ENCODE results near the gene ETV3.

The ETV3 gene

DNA sequence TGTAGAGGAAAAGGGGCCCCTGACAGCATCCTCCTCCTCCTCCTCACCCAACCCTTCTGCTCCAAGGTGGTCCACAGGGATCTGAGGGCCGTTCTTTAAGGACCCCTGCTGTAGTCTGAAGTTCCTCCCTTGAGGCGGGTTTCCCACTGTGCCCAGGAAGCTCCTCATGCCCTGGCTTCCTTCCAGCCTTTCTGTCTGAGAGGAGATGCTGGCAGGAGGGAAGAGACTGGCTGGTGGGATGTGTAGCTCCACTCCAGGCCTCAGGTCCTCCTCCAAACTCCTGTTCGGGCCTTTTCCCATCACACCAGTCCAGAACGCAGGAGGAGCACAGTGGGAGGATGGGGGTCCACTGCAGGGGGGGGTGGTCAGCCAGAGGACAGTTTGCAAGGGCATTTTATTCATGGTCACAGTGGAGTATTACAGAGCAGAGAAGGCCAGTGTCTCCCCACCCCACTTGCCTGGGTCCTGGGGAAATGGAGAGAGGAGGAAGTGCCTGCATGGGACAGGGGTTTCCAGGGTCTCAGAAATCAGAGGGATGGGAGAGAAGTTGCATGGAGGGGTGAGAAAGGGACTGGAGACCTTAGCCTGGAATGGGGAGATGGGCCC is 46.4 kb downstream of the ETV3 start:
- in situ Hi-C loops (cut with MboI; ENCODE audit: low sequenced_read_pairs, unreplicated experiment): no loop called here
- TF ChIP-seq CTCF (IDR thresholded peaks at IDR 0.05; ENCODE audit: borderline replicate concordance, control extremely low read depth, extremely low read depth, insufficient read depth, missing control alignments): no peak
- DNase-seq (ENCODE audit: low spot score): no peak

DNA sequence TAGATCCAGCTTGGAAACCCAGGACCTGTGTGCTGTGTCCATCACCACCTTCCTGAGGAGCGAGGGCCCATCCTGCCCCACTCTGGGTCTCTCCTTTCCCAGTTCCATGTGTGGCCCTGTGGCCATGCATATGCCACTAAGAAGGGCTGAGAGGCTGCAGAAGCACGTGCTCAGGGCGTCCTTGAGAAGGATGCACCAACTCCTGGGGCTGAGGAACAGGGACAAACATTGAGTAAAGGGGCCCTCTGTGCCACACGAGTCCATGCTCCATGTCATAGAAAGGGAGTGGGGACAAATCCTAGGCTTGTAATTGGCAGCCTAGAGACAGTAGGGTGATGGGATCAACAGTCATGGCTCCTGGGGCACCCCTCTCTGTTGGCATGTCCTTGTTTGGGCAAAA is 47.0 kb downstream of the ETV3 start:
- in situ Hi-C loops (cut with MboI; ENCODE audit: low sequenced_read_pairs, unreplicated experiment): no loop called here
- TF ChIP-seq CTCF (IDR thresholded peaks at IDR 0.05; ENCODE audit: borderline replicate concordance, control extremely low read depth, extremely low read depth, insufficient read depth, missing control alignments): no peak
- DNase-seq (ENCODE audit: low spot score): no peak

DNA sequence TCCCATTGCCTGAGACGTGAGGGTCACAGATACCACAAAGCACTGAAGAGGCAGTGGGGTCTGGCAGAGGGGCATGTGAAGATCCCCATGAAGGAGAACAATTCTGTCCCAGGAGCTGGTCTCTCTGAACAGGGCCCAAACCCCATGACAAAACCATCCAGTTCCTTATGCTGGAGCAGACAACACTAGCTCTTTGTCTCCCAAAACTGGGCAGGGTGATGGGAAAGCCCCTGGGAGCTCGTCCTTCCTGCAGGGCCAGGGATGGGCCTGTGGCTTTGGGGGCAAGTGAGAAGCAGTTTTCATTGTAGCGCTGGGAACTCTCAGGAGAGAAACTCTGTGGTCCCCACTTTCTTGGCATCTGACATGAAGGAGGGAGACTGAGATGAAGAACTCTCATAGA is 47.4 kb downstream of the ETV3 start:
- no peak for DNase-seq (ENCODE audit: low spot score)
- in situ Hi-C loops (cut with MboI; ENCODE audit: low sequenced_read_pairs, unreplicated experiment): no loop called here
- no peak for TF ChIP-seq CTCF (IDR thresholded peaks at IDR 0.05; ENCODE audit: borderline replicate concordance, control extremely low read depth, extremely low read depth, insufficient read depth, missing control alignments)

GRCh38 chr1:157090196-157090647 is 48.0 kb downstream of the ETV3 start:
- DNase-seq (ENCODE audit: low spot score): peak; percentile 87
- TF ChIP-seq CTCF (IDR thresholded peaks at IDR 0.05; ENCODE audit: borderline replicate concordance, control extremely low read depth, extremely low read depth, insufficient read depth, missing control alignments): peak; percentile 96
- in situ Hi-C loops (cut with MboI; ENCODE audit: low sequenced_read_pairs, unreplicated experiment): no loop called here

DNA sequence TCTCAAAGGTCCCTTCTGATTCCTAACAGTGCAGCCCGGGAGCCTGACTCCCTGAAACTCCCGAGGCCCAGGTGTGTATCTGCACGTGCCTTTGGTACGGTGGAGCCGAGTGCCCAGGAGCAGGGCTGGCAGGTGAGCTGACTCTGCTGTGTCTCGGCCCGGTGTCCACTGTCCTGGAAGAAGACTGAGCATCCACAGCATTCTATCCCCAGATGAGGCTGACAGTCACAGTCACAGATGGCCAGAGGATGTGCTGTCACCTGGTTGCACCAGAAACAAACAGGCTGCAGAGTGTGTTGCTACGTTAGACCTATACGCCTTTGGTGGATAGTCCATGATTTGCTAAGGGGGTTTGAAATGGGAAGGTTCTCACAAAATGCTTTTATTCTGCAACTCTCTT is 48.4 kb downstream of the ETV3 start:
- in situ Hi-C loops (cut with MboI; ENCODE audit: low sequenced_read_pairs, unreplicated experiment): no loop called here
- no peak for DNase-seq (ENCODE audit: low spot score)
- TF ChIP-seq CTCF (IDR thresholded peaks at IDR 0.05; ENCODE audit: borderline replicate concordance, control extremely low read depth, extremely low read depth, insufficient read depth, missing control alignments): no peak

GRCh38 chr1:157088607-157089006 is 49.6 kb downstream of the ETV3 start:
- in situ Hi-C loops (cut with MboI; ENCODE audit: low sequenced_read_pairs, unreplicated experiment): no loop called here
- no peak for TF ChIP-seq CTCF (IDR thresholded peaks at IDR 0.05; ENCODE audit: borderline replicate concordance, control extremely low read depth, extremely low read depth, insufficient read depth, missing control alignments)
- no peak for DNase-seq (ENCODE audit: low spot score)
